K562 (cell line): ENCODE results near the gene NUTF2. TPM values are rescaled to one million over a fixed set of nuclear protein-coding genes. Genes with fewer than 3 reads are reported as not detected.

ENCODE experiments used
- CBX2 ChIP-seq: fragments of 200-600 bp; sonication (generic); IDR thresholded peaks from one replicate; pipeline ENCODE4 v1.6.1; 2012; ENCODE audit warnings: mild to moderate bottlenecking, low read length, inconsistent platforms; ENCODE audit not compliant: insufficient read depth, poor library complexity, severe bottlenecking
- CHD2 ChIP-seq: IDR thresholded peaks from 2 replicates; pipeline ENCODE4 v1.6.1; 2011; ENCODE audit warnings: low read depth, low read length
- CREM ChIP-seq: IDR thresholded peaks from 2 replicates; pipeline ENCODE4 v1.6.1; 2014; ENCODE audit warnings: antibody characterized with exemption, low read depth
- CTCF ChIP-seq, 3 experiments: IDR thresholded peaks in 2 of 3; conservative IDR thresholded peaks in 1 of 3; 2 replicates each; pipeline ENCODE4 v1.5.1; 2011 to 2012; ENCODE audit warnings: low read length in 3 of 3, mild to moderate bottlenecking in 3 of 3, control low read depth in 2 of 3, improper control_type of control experiment in 1 of 3, inconsistent platforms in 1 of 3, low read depth in 1 of 3, mixed read lengths in 1 of 3, moderate library complexity in 1 of 3; ENCODE audit not compliant: insufficient read depth in 2 of 3
- FOXJ3 ChIP-seq: sonication (generic); formaldehyde crosslinking; IDR thresholded peaks from 2 replicates; pipeline ENCODE4 v1.4.0; 2020; ENCODE audit warnings: mild to moderate bottlenecking, missing genetic modification reagents
- GTF2A2 ChIP-seq: IDR thresholded peaks from 2 replicates; pipeline ENCODE4 v1.6.1; 2016; ENCODE audit warnings: mild to moderate bottlenecking, missing genetic modification characterization, missing compliant biosample characterization
- GTF2B ChIP-seq: IDR thresholded peaks from 2 replicates; pipeline ENCODE4 v1.6.1; 2011; ENCODE audit not compliant: insufficient read length; ENCODE audit errors: extremely low read depth
- HCFC1 ChIP-seq: IDR thresholded peaks from 2 replicates; pipeline ENCODE4 v1.6.1; 2012; ENCODE audit warnings: low read depth, low read length, improper control_type of control experiment
- HDGF ChIP-seq: fragments of 450-650 bp; IDR thresholded peaks from 2 replicates; pipeline ENCODE4 v1.6.1; 2016
- HNRNPH1 ChIP-seq: fragments of 200-400 bp; formaldehyde crosslinking; optimal IDR thresholded peaks from 2 replicates; pipeline ENCODE3; 2017; ENCODE audit warnings: low read depth, mild to moderate bottlenecking, low read length, moderate library complexity
- LCOR ChIP-seq: sonication (generic); formaldehyde crosslinking; IDR thresholded peaks from 2 replicates; pipeline ENCODE4 v1.8.0; 2022; ENCODE audit warnings: mild to moderate bottlenecking, missing genetic modification reagents
- MCM3 ChIP-seq: fragments of 450-650 bp; IDR thresholded peaks from 2 replicates; pipeline ENCODE4 v1.6.1; 2016
- MEF2D ChIP-seq: conservative IDR thresholded peaks from 2 replicates; pipeline ENCODE4 v1.6.1; 2016; ENCODE audit warnings: low read depth, missing genetic modification characterization, missing compliant biosample characterization
- RFX7 ChIP-seq: fragments of 250-450 bp; sonication (Bioruptor Pico); IDR thresholded peaks from 2 replicates; pipeline ENCODE4 v1.5.1; 2021; ENCODE audit warnings: mild to moderate bottlenecking
- RHOXF2B ChIP-seq: fragments of 250-450 bp; sonication (Bioruptor Pico); conservative IDR thresholded peaks from 2 replicates; pipeline ENCODE4 v1.5.1; 2021
- SOX6 ChIP-seq: fragments of 450-650 bp; IDR thresholded peaks from 2 replicates; pipeline ENCODE4 v1.6.1; 2014; ENCODE audit warnings: mild to moderate bottlenecking
- SREBF1 ChIP-seq: fragments of 150-350 bp; IDR thresholded peaks from 2 replicates; pipeline ENCODE4 v1.6.1; 2014; ENCODE audit warnings: antibody characterized with exemption, low read depth, low read length, borderline replicate concordance
- SRSF7 ChIP-seq: fragments of 200-400 bp; formaldehyde crosslinking; optimal IDR thresholded peaks from 2 replicates; pipeline ENCODE3; 2017; ENCODE audit warnings: mild to moderate bottlenecking, low read depth, low read length
- XRCC5 ChIP-seq: fragments of 200-400 bp; formaldehyde crosslinking; IDR thresholded peaks from 2 replicates; pipeline ENCODE4 v1.6.1; 2017; ENCODE audit warnings: low read depth, mild to moderate bottlenecking, low read length
- ZBED1 ChIP-seq: IDR thresholded peaks from 2 replicates; pipeline ENCODE4 v1.6.1; 2014
- ZBTB1 ChIP-seq: sonication (generic); formaldehyde crosslinking; IDR thresholded peaks from 2 replicates; pipeline ENCODE4 v1.8.1; 2023; ENCODE audit warnings: missing genetic modification reagents, low read depth, mild to moderate bottlenecking, borderline replicate concordance
- ZNF23 ChIP-seq: fragments of 250-450 bp; sonication (Bioruptor Pico); IDR thresholded peaks from 2 replicates; pipeline ENCODE4 v1.4.0; 2020; ENCODE audit warnings: mild to moderate bottlenecking
- ZNF280A ChIP-seq: fragments of 450-650 bp; IDR thresholded peaks from 2 replicates; pipeline ENCODE4 v1.6.1; 2018; ENCODE audit warnings: mild to moderate bottlenecking, low read depth; ENCODE audit not compliant: partially characterized antibody
- ZNF408 ChIP-seq: fragments of 250-450 bp; sonication (Bioruptor Pico); IDR thresholded peaks from 2 replicates; pipeline ENCODE4 v1.4.0; 2020; ENCODE audit warnings: low read depth, mild to moderate bottlenecking, moderate library complexity
- ZNF655 ChIP-seq: fragments of 250-450 bp; sonication (Bioruptor Pico); IDR thresholded peaks from 2 replicates; pipeline ENCODE4 v1.5.0; 2021
- polyA plus RNA-seq, 8 experiments: library from polyadenylated mRNA; depleted of rRNA in 4 of 8; stranded (reverse) in 5 of 8; unstranded in 3 of 8; fragments of >200 nt; fragmentation: Nextera tagmentation in 2 of 8; fragmentation: Illumina TruSeq in 1 of 8; extraction: Ambion mirVana in 2 of 8; extraction: Trizol in 1 of 8; gene quantifications; 2 replicates each; pipeline versions ENCODE4 v1.2.1 to v1.2.3, GENCODE V29; 2011 to 2014; ENCODE audit warnings: inconsistent platforms in 1 of 8, missing spikeins in 1 of 8
- total RNA-seq, 7 experiments: library from RNA; depleted of rRNA in 6 of 7; stranded (reverse); fragments of >200 nt in 6 of 7; fragmentation: Illumina TruSeq in 2 of 7; extraction: Trizol in 2 of 7; gene quantifications; 2 replicates each; pipeline versions ENCODE4 v1.2.1 to v1.2.3, GENCODE V29; 2011 to 2021; ENCODE audit warnings: low replicate concordance in 1 of 7

Gene NUTF2
- total and polyA plus RNA-seq, 9 of the 15 experiments (the other 6 are each of a cell fraction or from before 2014, with no cell fraction given) = 106 to 248 (median 147) TPM

- TF ChIP-seq MEF2D (tag) (no peak), FOXJ3 (CRISPR knock-in tag) (no peak), RFX7 (CRISPR knock-in tag) (no peak), SREBF1 (no peak), ZNF280A (no peak), ZNF408 (CRISPR knock-in tag) (no peak), GTF2B (no peak), XRCC5 (no peak), ZBTB1 (no peak), HDGF (no peak), SOX6 (no peak), MCM3 (no peak), CTCF (IDR thresholded peaks at IDR 0.05 in 2 of 3, conservative IDR thresholded peaks at IDR 0.05 in 1 of 3; ENCODE audit: insufficient read depth in 2 of 3, low read depth in 1 of 3, low read length in 3 of 3) (0 out of 6 replicates have a peak, but pooled peaks of 2 of the 3 experiments have one; percentile 7 to 12), RHOXF2B (CRISPR knock-in tag) (no peak), CBX2 (no peak), LCOR (no peak), CREM (no peak), ZNF23 (CRISPR knock-in tag) (no peak), HNRNPH1 (no peak), HCFC1 (no peak), GTF2A2 (tag) (no peak), SRSF7 (no peak), ZNF655 (CRISPR knock-in tag) (no peak), CHD2 (no peak), ZBED1 (no peak)
These were observed 4.0 kb upstream of the NUTF2 start (continued) for GRCh38 chr16:67842509-67843342.
